H1 (cell line): ENCODE data around the gene S1PR1. TPM values are rescaled to one million over a fixed set of nuclear protein-coding genes. Genes with fewer than 3 reads are reported as not detected.

Experiments
- CTCF ChIP-seq, 3 experiments: IDR thresholded peaks; 1 replicate in 2 of 3; 2 replicates in 1 of 3; pipeline versions ENCODE4 v1.5.1 to v1.6.1; 2011; ENCODE audit warnings: low read length in 3 of 3, mild to moderate bottlenecking in 3 of 3, inconsistent platforms in 2 of 3, low read depth in 1 of 3, moderate library complexity in 1 of 3; ENCODE audit not compliant: insufficient read depth in 1 of 3; ENCODE audit errors: control extremely low read depth in 1 of 3
- SIN3A ChIP-seq, 2 experiments: IDR thresholded peaks in 1 of 2; conservative IDR thresholded peaks in 1 of 2; 2 replicates each; pipeline ENCODE4 v1.6.1; 2011 to 2012; ENCODE audit warnings: low read length in 2 of 2, improper control_type of control experiment in 1 of 2, low read depth in 1 of 2, mild to moderate bottlenecking in 1 of 2
- polyA plus RNA-seq, 7 experiments: library from polyadenylated mRNA; depleted of rRNA in 3 of 7; stranded (reverse) in 5 of 7; unstranded in 2 of 7; fragments of >200 nt in 5 of 7; fragments of 200-250 nt in 2 of 7; gene quantifications; 1 replicate in 5 of 7; 2 replicates in 1 of 7; 4 replicates in 1 of 7; pipeline versions ENCODE4 v1.2.1 to v1.2.3, GENCODE V29; 2011 to 2013; ENCODE audit warnings: missing spikeins in 2 of 7, mixed read lengths in 2 of 7
- total RNA-seq: library from RNA; stranded (reverse); fragmentation: NEBNext Ultra II Directional; extraction: Animal tissue kit (Norgen Biotek cat#: 25700); gene quantifications from 2 replicates; pipeline ENCODE4 v1.2.1, GENCODE V29; 2021

Gene S1PR1
- total and polyA plus RNA-seq, 2 of the 8 experiments (the other 6 are each of a cell fraction or from before 2014, with no cell fraction given), result 3.5 to 5.5 TPM

GRCh38 chr1:101191049-101191448 lies 45.8 kb upstream of the S1PR1 start (continued):
- TF ChIP-seq CTCF (IDR thresholded peaks at IDR 0.05; ENCODE audit: control extremely low read depth in 1 of 3, insufficient read depth in 1 of 3, low read depth in 1 of 3, low read length in 3 of 3) (no peak), SIN3A (conservative IDR thresholded peaks at IDR 0.05 in 1 of 2, IDR thresholded peaks at IDR 0.05 in 1 of 2; ENCODE audit: low read depth in 1 of 2, low read length in 2 of 2) (no peak)
